Right cardiac atrium (tissue), 5 donors: ENCODE measurements around the gene CAV1. TPM values are rescaled to one million over a fixed set of nuclear protein-coding genes. Genes with fewer than 3 reads are reported as not detected.

Experiments used
- ATAC-seq, 2 donors: fragments of 200-7000 bp; cut with Tn5 transposase; one replicate each; pipeline versions ENCODE4 v1.8.0 to v1.9.1; 2020; ENCODE audit warnings: moderate library complexity in 2 of 2, mild to moderate bottlenecking in 1 of 2
- DNase-seq, 3 donors: peaks; one replicate each; pipeline ENCODE4 v3.0.0-alpha.2; 2020
- H3K27ac ChIP-seq: one replicate; pipeline ENCODE4 v1.5.1; 2013; ENCODE audit warnings: mild to moderate bottlenecking, low read length, control low read depth, moderate library complexity
- H3K27me3 ChIP-seq: one replicate; pipeline ENCODE4 v1.6.1; 2013; ENCODE audit not compliant: control insufficient read depth, insufficient read depth
- H3K4me1 ChIP-seq: one replicate; pipeline ENCODE4 v1.6.1; 2013; ENCODE audit warnings: low read length; ENCODE audit not compliant: control insufficient read depth, insufficient read depth
- H3K4me3 ChIP-seq: one replicate; pipeline ENCODE4 v1.5.1; 2013; ENCODE audit warnings: low read length, control low read depth
- H3K9me3 ChIP-seq: one replicate; pipeline ENCODE4 v1.6.1; 2013; ENCODE audit warnings: low read length; ENCODE audit not compliant: control insufficient read depth
- WGBS: extraction: QIAGEN DNeasy Blood & Tissue Kit; methylation state at CpG from one replicate; pipeline ENCODE4 v1.1.7; 2013; 5-methylcytosine and 5-hydroxymethylcytosine counted together
- intact Hi-C, 4 donors: fragments of 100-400 bp; cut with DNase I; formaldehyde crosslinking; loops; one replicate each; pipeline versions ENCODE4 v1.11.0 to v1.14.0; 2022 to 2023
- polyA plus RNA-seq: library from polyadenylated mRNA; stranded (reverse); fragments of 200-250 nt; gene quantifications from one replicate; pipeline ENCODE4 v1.2.3, GENCODE V29; 2013
- total RNA-seq, 4 donors: library from RNA; stranded (reverse); fragmentation: NEBNext Ultra II Directional; extraction: Animal tissue kit (Norgen Biotek cat#: 25700); gene quantifications; one replicate each; pipeline ENCODE4 v1.2.1, GENCODE V29; 2021
- donor health status: healthy with polysubstance abuse.
- donor health status: DM: no; HTN: yes; CAD: no.
- donor health status: DM: no; HTN: no; CAD: no.
- donor health status: DM: no; HTN: yes; CAD: no; lungs with severe emphysema.
- donor health status: DM: yes; HTN: yes; CAD: no.

The CAV1 gene
- total and polyA plus RNA-seq, 5 donors, result 269 to 502 (median 357) TPM

DNA sequence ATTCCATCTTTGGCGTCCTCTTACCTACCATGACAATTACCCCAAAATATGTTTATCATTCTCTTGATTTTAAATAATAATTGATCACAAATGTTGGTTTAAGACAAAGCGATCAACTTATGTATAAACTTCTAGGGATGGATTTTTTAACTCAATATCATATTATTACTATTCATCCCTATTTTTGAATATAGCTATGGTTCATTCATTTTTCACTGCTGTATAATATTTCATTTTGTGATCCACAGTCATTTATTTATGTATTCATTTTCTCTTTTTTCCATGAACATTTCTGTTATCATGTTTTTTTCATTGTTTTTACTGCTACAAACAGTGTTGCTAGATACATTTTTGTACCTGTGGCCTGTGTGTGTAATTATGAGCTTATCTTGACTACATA, 85.9 kb downstream of the CAV1 start:
- DNase-seq (no peak), ATAC-seq (no peak)
- no peak overlapping the region for H3K27ac ChIP-seq
- no peaks in the 10 kb centered on the region for H3K4me1 ChIP-seq
- 87% methylated on average over 2 of the region's 2 CpGs for WGBS
- no peaks in the 10 kb centered on the region for H3K9me3 ChIP-seq
- peaks cover 2% of the 10 kb centered on the region for H3K27me3 ChIP-seq
- intact Hi-C loops, result no loop called here
- no peak overlapping the region for H3K4me3 ChIP-seq

Other genes with a start within 250 kb of the CAV1 start
- 100 to 1,000 TPM; 179 to 233 (median 200) TPM for gene CAV2, start 25.3 kb upstream of the CAV1 start, total RNA-seq
- 136 TPM for gene CAV2, start 25.3 kb upstream of the CAV1 start, polyA plus RNA-seq
- 10 to 100 TPM in 3 of 4 donors, 1 to 10 TPM in 1; 8.4 to 20.0 (median 14.7) TPM for gene MET, start 147.2 kb downstream of the CAV1 start, total RNA-seq
- 4.1 TPM for gene MET, start 147.2 kb downstream of the CAV1 start, polyA plus RNA-seq